Measurements from ENCODE around the gene ANK2.

GRCh38 chr4:113109106-113109718, 59.8 kb downstream of the ANK2 start:
- TF ChIP-seq MAX (IDR thresholded peaks at IDR 0.05) (peak; percentile 75), CTCF (IDR thresholded peaks at IDR 0.05; ENCODE audit: low read depth, low read length, missing input control) (no peak), EGR1 (IDR thresholded peaks at IDR 0.05; ENCODE audit: low read depth in 2 of 2) (peak in 1 of 2 donors; percentile 63), ZBTB33 (IDR thresholded peaks at IDR 0.05) (peak; percentile 60), GABPA (IDR thresholded peaks at IDR 0.05 in 1 of 2, conservative IDR thresholded peaks at IDR 0.05 in 1 of 2) (no peak), SP1 (IDR thresholded peaks at IDR 0.05) (peak; percentile 90), RXRA (IDR thresholded peaks at IDR 0.05) (peak; percentile 72 to 75), FOXA1 (IDR thresholded peaks at IDR 0.05) (no peak), TAF1 (conservative IDR thresholded peaks at IDR 0.05) (peak; percentile 49), YY1 (IDR thresholded peaks at IDR 0.05) (peak; percentile 54), REST (IDR thresholded peaks at IDR 0.05) (peak; percentile 16)

Data from liver (tissue), 3 donors.